ENCODE data around the gene BEGAIN. TPM values are rescaled to one million over a fixed set of nuclear protein-coding genes. Genes with fewer than 3 reads are reported as not detected.

BEGAIN gene
- total and polyA plus RNA-seq, 2 of the 8 experiments (the other 6 are each of a cell fraction or from before 2014, with no cell fraction given), result 2.9 to 3.0 TPM

DNA sequence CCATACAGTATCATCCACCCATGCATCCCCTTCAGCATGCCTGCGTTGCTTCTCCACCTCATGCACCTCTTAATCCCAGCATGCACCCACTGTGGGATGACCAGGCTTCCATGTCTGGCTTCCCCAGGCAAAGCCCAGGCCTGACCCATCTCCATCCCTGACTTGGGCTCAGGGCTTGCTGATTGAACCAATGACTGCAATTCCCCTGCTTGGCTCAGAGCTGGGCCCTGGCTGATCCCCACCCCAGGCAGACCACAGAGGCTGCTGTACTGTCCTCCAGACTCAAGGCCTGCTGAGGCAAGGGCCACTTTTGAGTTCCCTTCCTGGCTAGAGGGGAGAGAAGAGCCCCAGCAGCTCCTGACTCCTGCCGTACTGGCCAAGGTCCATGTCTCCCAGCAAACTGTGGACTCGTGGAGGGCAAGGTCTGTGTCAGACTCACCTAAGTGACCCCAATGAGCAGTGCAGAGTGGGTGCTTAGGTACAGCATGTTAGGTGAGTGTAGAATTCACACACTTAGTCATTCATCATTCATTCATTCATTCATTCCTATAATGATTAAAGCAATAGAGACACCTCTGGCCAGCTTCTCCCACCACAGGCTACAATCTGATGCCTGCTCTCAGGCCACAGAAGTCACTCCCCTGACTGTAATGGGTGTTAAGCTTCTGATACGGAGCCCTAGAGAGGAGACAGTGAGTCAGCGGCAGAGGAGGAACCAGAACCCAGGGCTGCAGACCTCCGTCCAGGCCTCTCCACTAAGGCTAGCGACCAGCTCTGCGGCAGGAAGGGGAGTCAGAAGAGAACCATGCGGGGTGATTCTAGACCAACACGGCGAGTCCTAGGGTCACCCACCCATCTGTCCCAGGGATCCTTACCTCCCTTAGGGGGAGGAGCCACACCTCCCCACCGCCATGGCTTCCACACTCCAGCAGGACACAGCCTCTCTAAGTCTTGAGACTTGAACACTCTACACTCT lies 2.9 kb downstream of the BEGAIN start (continued):
- TF ChIP-seq, protein P1, sequence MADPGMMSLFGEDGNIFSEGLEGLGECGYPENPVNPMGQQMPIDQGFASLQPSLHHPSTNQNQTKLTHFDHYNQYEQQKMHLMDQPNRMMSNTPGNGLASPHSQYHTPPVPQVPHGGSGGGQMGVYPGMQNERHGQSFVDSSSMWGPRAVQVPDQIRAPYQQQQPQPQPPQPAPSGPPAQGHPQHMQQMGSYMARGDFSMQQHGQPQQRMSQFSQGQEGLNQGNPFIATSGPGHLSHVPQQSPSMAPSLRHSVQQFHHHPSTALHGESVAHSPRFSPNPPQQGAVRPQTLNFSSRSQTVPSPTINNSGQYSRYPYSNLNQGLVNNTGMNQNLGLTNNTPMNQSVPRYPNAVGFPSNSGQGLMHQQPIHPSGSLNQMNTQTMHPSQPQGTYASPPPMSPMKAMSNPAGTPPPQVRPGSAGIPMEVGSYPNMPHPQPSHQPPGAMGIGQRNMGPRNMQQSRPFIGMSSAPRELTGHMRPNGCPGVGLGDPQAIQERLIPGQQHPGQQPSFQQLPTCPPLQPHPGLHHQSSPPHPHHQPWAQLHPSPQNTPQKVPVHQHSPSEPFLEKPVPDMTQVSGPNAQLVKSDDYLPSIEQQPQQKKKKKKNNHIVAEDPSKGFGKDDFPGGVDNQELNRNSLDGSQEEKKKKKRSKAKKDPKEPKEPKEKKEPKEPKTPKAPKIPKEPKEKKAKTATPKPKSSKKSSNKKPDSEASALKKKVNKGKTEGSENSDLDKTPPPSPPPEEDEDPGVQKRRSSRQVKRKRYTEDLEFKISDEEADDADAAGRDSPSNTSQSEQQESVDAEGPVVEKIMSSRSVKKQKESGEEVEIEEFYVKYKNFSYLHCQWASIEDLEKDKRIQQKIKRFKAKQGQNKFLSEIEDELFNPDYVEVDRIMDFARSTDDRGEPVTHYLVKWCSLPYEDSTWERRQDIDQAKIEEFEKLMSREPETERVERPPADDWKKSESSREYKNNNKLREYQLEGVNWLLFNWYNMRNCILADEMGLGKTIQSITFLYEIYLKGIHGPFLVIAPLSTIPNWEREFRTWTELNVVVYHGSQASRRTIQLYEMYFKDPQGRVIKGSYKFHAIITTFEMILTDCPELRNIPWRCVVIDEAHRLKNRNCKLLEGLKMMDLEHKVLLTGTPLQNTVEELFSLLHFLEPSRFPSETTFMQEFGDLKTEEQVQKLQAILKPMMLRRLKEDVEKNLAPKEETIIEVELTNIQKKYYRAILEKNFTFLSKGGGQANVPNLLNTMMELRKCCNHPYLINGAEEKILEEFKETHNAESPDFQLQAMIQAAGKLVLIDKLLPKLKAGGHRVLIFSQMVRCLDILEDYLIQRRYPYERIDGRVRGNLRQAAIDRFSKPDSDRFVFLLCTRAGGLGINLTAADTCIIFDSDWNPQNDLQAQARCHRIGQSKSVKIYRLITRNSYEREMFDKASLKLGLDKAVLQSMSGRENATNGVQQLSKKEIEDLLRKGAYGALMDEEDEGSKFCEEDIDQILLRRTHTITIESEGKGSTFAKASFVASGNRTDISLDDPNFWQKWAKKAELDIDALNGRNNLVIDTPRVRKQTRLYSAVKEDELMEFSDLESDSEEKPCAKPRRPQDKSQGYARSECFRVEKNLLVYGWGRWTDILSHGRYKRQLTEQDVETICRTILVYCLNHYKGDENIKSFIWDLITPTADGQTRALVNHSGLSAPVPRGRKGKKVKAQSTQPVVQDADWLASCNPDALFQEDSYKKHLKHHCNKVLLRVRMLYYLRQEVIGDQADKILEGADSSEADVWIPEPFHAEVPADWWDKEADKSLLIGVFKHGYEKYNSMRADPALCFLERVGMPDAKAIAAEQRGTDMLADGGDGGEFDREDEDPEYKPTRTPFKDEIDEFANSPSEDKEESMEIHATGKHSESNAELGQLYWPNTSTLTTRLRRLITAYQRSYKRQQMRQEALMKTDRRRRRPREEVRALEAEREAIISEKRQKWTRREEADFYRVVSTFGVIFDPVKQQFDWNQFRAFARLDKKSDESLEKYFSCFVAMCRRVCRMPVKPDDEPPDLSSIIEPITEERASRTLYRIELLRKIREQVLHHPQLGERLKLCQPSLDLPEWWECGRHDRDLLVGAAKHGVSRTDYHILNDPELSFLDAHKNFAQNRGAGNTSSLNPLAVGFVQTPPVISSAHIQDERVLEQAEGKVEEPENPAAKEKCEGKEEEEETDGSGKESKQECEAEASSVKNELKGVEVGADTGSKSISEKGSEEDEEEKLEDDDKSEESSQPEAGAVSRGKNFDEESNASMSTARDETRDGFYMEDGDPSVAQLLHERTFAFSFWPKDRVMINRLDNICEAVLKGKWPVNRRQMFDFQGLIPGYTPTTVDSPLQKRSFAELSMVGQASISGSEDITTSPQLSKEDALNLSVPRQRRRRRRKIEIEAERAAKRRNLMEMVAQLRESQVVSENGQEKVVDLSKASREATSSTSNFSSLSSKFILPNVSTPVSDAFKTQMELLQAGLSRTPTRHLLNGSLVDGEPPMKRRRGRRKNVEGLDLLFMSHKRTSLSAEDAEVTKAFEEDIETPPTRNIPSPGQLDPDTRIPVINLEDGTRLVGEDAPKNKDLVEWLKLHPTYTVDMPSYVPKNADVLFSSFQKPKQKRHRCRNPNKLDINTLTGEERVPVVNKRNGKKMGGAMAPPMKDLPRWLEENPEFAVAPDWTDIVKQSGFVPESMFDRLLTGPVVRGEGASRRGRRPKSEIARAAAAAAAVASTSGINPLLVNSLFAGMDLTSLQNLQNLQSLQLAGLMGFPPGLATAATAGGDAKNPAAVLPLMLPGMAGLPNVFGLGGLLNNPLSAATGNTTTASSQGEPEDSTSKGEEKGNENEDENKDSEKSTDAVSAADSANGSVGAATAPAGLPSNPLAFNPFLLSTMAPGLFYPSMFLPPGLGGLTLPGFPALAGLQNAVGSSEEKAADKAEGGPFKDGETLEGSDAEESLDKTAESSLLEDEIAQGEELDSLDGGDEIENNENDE (IDR thresholded peaks at IDR 0.05; ENCODE audit: insufficient replicate concordance, low read length), result no peak
- no peak for TF ChIP-seq MAFK (IDR thresholded peaks at IDR 0.05; ENCODE audit: low read depth, low read length)
- no peak for TF ChIP-seq EZH2 (IDR thresholded peaks at IDR 0.05; ENCODE audit: low read depth, low read length, severe bottlenecking)
- no peak for TF ChIP-seq KDM1A (IDR thresholded peaks at IDR 0.05; ENCODE audit: borderline replicate concordance, low read length)
- TF ChIP-seq, protein P2, sequence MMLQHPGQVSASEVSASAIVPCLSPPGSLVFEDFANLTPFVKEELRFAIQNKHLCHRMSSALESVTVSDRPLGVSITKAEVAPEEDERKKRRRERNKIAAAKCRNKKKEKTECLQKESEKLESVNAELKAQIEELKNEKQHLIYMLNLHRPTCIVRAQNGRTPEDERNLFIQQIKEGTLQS (IDR thresholded peaks at IDR 0.05; ENCODE audit: insufficient read depth, low read depth, low read length), result no peak

Data from H1 (cell line).